DND-41 (cell line): ENCODE measurements around the gene CDH5.

Experiments
- EZH2 ChIP-seq: IDR thresholded peaks from 3 replicates; pipeline ENCODE4 v1.6.1; 2012; ENCODE audit warnings: borderline replicate concordance, low read depth, mild to moderate bottlenecking, moderate library complexity, low read length, inconsistent platforms; ENCODE audit not compliant: severe bottlenecking
- TF ChIP-seq, protein P1 (sequence below): IDR thresholded peaks from 2 replicates; pipeline ENCODE4 v1.5.1; 2012; ENCODE audit warnings: borderline replicate concordance, low read length, moderate library complexity, mild to moderate bottlenecking; ENCODE audit not compliant: poor library complexity, severe bottlenecking; ENCODE audit errors: extremely low read depth

DNA sequence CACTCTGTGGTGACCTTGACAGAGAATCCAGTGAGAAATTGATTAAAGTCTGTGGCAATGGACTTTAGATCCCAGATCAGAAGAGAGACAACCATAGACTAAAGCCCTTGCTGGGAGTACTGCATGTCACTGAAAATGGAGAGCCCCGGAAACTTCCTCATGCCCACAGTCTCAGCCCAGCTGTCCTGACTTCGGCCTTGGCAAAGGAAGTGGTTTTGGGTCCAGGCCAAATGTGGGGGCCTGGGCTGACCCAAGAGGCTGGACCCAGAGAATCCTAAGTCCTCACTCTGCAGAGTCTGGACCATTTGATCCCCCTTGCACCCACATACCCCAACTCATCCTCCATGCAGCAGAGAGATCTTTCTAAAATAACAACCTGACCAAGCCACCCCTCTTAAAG, 55.9 kb downstream of the CDH5 start:
- TF ChIP-seq, protein P1, sequence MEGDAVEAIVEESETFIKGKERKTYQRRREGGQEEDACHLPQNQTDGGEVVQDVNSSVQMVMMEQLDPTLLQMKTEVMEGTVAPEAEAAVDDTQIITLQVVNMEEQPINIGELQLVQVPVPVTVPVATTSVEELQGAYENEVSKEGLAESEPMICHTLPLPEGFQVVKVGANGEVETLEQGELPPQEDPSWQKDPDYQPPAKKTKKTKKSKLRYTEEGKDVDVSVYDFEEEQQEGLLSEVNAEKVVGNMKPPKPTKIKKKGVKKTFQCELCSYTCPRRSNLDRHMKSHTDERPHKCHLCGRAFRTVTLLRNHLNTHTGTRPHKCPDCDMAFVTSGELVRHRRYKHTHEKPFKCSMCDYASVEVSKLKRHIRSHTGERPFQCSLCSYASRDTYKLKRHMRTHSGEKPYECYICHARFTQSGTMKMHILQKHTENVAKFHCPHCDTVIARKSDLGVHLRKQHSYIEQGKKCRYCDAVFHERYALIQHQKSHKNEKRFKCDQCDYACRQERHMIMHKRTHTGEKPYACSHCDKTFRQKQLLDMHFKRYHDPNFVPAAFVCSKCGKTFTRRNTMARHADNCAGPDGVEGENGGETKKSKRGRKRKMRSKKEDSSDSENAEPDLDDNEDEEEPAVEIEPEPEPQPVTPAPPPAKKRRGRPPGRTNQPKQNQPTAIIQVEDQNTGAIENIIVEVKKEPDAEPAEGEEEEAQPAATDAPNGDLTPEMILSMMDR, result no peak
- no peak for TF ChIP-seq EZH2
